DOHH2 (cell line): ENCODE results near the gene RUNX1.

ENCODE experiments used
- H3F3A ChIP-seq: fragments of 200-600 bp; sonication (generic), shearing (Covaris generic); 2 replicates; pipeline ENCODE4 v1.6.0; 2016; ENCODE audit warnings: antibody characterized with exemption, mild to moderate bottlenecking; ENCODE audit not compliant: control insufficient read depth, insufficient read depth
- H3K27ac ChIP-seq: fragments of 200-600 bp; sonication (generic); 2 replicates; pipeline ENCODE4 v1.5.1; 2014; ENCODE audit warnings: low read depth, mild to moderate bottlenecking, low read length, moderate library complexity
- H3K27me3 ChIP-seq: fragments of 200-600 bp; sonication (generic); 2 replicates; pipeline ENCODE4 v1.6.1; 2014; ENCODE audit warnings: mild to moderate bottlenecking, low read length, mixed read lengths; ENCODE audit not compliant: control insufficient read depth
- H3K36me3 ChIP-seq: fragments of 200-600 bp; sonication (generic); 2 replicates; pipeline ENCODE4 v1.6.1; 2014; ENCODE audit warnings: mild to moderate bottlenecking, low read length, moderate library complexity, mixed read lengths; ENCODE audit not compliant: control insufficient read depth
- H3K4me1 ChIP-seq: fragments of 200-600 bp; sonication (generic); 2 replicates; pipeline ENCODE4 v1.6.1; 2014; ENCODE audit warnings: mild to moderate bottlenecking, low read length, mixed read lengths; ENCODE audit not compliant: control insufficient read depth
- H3K4me2 ChIP-seq: fragments of 200-600 bp; sonication (generic); 2 replicates; pipeline ENCODE4 v1.6.0; 2014; ENCODE audit warnings: mild to moderate bottlenecking, low read length, moderate library complexity
- H3K4me3 ChIP-seq: fragments of 200-600 bp; sonication (generic); 2 replicates; pipeline ENCODE4 v1.5.1; 2014; ENCODE audit warnings: mild to moderate bottlenecking, low read length, mixed read lengths
- H3K79me2 ChIP-seq: fragments of 200-600 bp; sonication (generic); 2 replicates; pipeline ENCODE4 v1.6.1; 2014; ENCODE audit warnings: mild to moderate bottlenecking, low read length, mixed read lengths; ENCODE audit not compliant: control insufficient read depth
- H3K9me2 ChIP-seq: fragments of 200-600 bp; sonication (generic); replicated peaks from 2 replicates; pipeline ENCODE4 v1.6.1; 2014; ENCODE audit warnings: mild to moderate bottlenecking, low read length, mixed read lengths; ENCODE audit not compliant: control insufficient read depth
- H3K9me3 ChIP-seq: fragments of 200-600 bp; sonication (generic); 2 replicates; pipeline ENCODE4 v1.6.1; 2014; ENCODE audit warnings: antibody characterized with exemption, low read length, mixed read lengths; ENCODE audit not compliant: control insufficient read depth, insufficient read depth
- H4K20me1 ChIP-seq: fragments of 200-600 bp; sonication (generic); 2 replicates; pipeline ENCODE4 v1.6.0; 2014; ENCODE audit warnings: low read depth, mild to moderate bottlenecking, antibody characterized with exemption, low read length, moderate library complexity; ENCODE audit not compliant: control insufficient read depth, insufficient read depth
- EZH2phosphoT487 ChIP-seq: fragments of 200-600 bp; sonication (generic); IDR thresholded peaks from 2 replicates; pipeline ENCODE4 v1.6.1; 2017; ENCODE audit warnings: borderline replicate concordance, mild to moderate bottlenecking, antibody characterized with exemption, low read length, moderate library complexity, mixed read lengths
- TF ChIP-seq, protein P1 (sequence below): fragments of 200-600 bp; sonication (generic); IDR thresholded peaks from one replicate; pipeline ENCODE4 v1.5.1; 2014; ENCODE audit warnings: antibody characterized with exemption, mild to moderate bottlenecking, low read depth, low read length; ENCODE audit not compliant: poor library complexity, severe bottlenecking

RUNX1 gene

GRCh38 chr21:34782506-34783360, 266.4 kb downstream of the RUNX1 start:
- Histone ChIP-seq H3K27me3 (no peaks in the 10 kb centered on the region), H3K27ac (no peak overlapping the region), H3K4me2 (no peak overlapping the region), H3K79me2 (no peaks in the 10 kb centered on the region), H3K4me1 (no peaks in the 10 kb centered on the region), H3K36me3 (no peaks in the 10 kb centered on the region), H3K9me3 (no peaks in the 10 kb centered on the region; the same call in 1 of the 2 replicates), H3F3A (no peaks in the 10 kb centered on the region), H3K4me3 (no peak overlapping the region), H3K9me2 (no peaks in the 10 kb centered on the region), H4K20me1 (no peaks in the 10 kb centered on the region)
- TF ChIP-seq EZH2phosphoT487, result no peak
- TF ChIP-seq, protein P1, sequence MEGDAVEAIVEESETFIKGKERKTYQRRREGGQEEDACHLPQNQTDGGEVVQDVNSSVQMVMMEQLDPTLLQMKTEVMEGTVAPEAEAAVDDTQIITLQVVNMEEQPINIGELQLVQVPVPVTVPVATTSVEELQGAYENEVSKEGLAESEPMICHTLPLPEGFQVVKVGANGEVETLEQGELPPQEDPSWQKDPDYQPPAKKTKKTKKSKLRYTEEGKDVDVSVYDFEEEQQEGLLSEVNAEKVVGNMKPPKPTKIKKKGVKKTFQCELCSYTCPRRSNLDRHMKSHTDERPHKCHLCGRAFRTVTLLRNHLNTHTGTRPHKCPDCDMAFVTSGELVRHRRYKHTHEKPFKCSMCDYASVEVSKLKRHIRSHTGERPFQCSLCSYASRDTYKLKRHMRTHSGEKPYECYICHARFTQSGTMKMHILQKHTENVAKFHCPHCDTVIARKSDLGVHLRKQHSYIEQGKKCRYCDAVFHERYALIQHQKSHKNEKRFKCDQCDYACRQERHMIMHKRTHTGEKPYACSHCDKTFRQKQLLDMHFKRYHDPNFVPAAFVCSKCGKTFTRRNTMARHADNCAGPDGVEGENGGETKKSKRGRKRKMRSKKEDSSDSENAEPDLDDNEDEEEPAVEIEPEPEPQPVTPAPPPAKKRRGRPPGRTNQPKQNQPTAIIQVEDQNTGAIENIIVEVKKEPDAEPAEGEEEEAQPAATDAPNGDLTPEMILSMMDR, result no peak

- Histone ChIP-seq H3K9me2 (no peaks in the 10 kb centered on the region), H3K36me3 (no peaks in the 10 kb centered on the region), H3F3A (no peaks in the 10 kb centered on the region), H3K27me3 (no peaks in the 10 kb centered on the region), H3K4me3 (no peak overlapping the region), H4K20me1 (no peaks in the 10 kb centered on the region), H3K79me2 (no peaks in the 10 kb centered on the region), H3K4me2 (no peak overlapping the region), H3K27ac (no peak overlapping the region), H3K9me3 (no peaks in the 10 kb centered on the region; the same call in 1 of the 2 replicates), H3K4me1 (no peaks in the 10 kb centered on the region)
- TF ChIP-seq, protein P1, result no peak
- no peak for TF ChIP-seq EZH2phosphoT487
These were observed 267.6 kb downstream of the RUNX1 start for GRCh38 chr21:34781526-34781925.

GRCh38 chr21:34779860-34780259, 269.2 kb downstream of the RUNX1 start:
- H3F3A ChIP-seq, result no peaks in the 10 kb centered on the region
- H3K79me2 ChIP-seq, result no peaks in the 10 kb centered on the region
- no peaks in the 10 kb centered on the region; the same call in 1 of the 2 replicates for H3K9me3 ChIP-seq
- H3K4me3 ChIP-seq, result no peak overlapping the region
- no peaks in the 10 kb centered on the region for H4K20me1 ChIP-seq
- H3K4me2 ChIP-seq, result no peak overlapping the region
- H3K27me3 ChIP-seq, result 0 out of 2 replicates have a peak, but pooled peaks cover 4% of the 10 kb centered on the region
- H3K27ac ChIP-seq, result no peak overlapping the region
- H3K4me1 ChIP-seq, result no peaks in the 10 kb centered on the region
- no peaks in the 10 kb centered on the region for H3K36me3 ChIP-seq
- no peaks in the 10 kb centered on the region for H3K9me2 ChIP-seq
- TF ChIP-seq EZH2phosphoT487, result no peak
- TF ChIP-seq, protein P1, result no peak
